HepG2 (cell line): Measurements from ENCODE around the gene NYAP2. TPM values are rescaled to one million over a fixed set of nuclear protein-coding genes. Genes with fewer than 3 reads are reported as not detected.

Experiments
- ATAC-seq: fragments of 200-7000 bp; cut with Tn5 transposase; 3 replicates; pipeline ENCODE4 v1.9.1; 2020; ENCODE audit warnings: mild to moderate bottlenecking, moderate library complexity
- BruUV-seq: library from RNA; stranded (reverse); fragments of 400-500 nt; replicated peaks from 2 replicates; lab custom pipeline; 2021; lab: Mats Ljungman, UMichigan
- CTCF ChIA-PET: fragments of 300-600 bp; formaldehyde crosslinking; extraction: SDS; loops from one replicate; lab custom pipeline; 2021; ENCODE audit warnings: low total read pairs, inconsistent platforms, low intra/inter-chr PET ratio; lab: Yijun Ruan, JAX
- POLR2A ChIA-PET: fragments of 350-600 bp; sonication (Branson Sonifier 250); formaldehyde crosslinking; loops from one replicate; lab custom pipeline; 2020; ENCODE audit warnings: antibody characterized with exemption, inconsistent platforms; lab: Yijun Ruan, JAX
- DNase-seq: peaks from one replicate; pipeline ENCODE4 v3.0.0-alpha.2; 2015; ENCODE audit warnings: low spot score
- FAIRE-seq: peaks from 3 replicates; lab custom pipeline; 2011; peaks lifted over from hg19 to GRCh38; lab: Jason Lieb, UNC
- H2AFZ ChIP-seq: one replicate; pipeline ENCODE4 v1.6.1; 2011; ENCODE audit warnings: low read length, inconsistent platforms
- H3K27ac ChIP-seq: fragments of 300-600 bp; 3 replicates; pipeline ENCODE4 v1.8.0; 2011; ENCODE audit warnings: mixed run types, mild to moderate bottlenecking, mixed read lengths, low read length, inconsistent platforms; ENCODE audit not compliant: insufficient read depth; ENCODE audit errors: extremely low read length
- H3K27me3 ChIP-seq, 2 experiments: fragments of 200-600 bp in 1 of 2; 2 replicates in 1 of 2; 3 replicates in 1 of 2; pipeline versions ENCODE4 v1.6.0 to v1.8.0; 2011; ENCODE audit warnings: low read length in 2 of 2, mild to moderate bottlenecking in 2 of 2, moderate library complexity in 2 of 2, inconsistent platforms in 1 of 2; ENCODE audit not compliant: insufficient read depth in 2 of 2, control insufficient read depth in 1 of 2
- H3K36me3 ChIP-seq, 2 experiments: fragments of 200-600 bp in 1 of 2; replicated peaks in 1 of 2; 2 replicates in 1 of 2; 3 replicates in 1 of 2; pipeline versions ENCODE4 v1.5.1 to v1.8.0; 2011; ENCODE audit warnings: low read length in 2 of 2, inconsistent platforms in 1 of 2; ENCODE audit not compliant: insufficient read depth in 2 of 2, control insufficient read depth in 1 of 2
- H3K4me1 ChIP-seq: 2 replicates; pipeline ENCODE4 v1.5.1; 2012; ENCODE audit warnings: low read length, inconsistent platforms; ENCODE audit not compliant: insufficient read depth
- H3K4me2 ChIP-seq: 2 replicates; pipeline ENCODE4 v1.6.0; 2011; ENCODE audit warnings: low read depth, low read length, inconsistent platforms
- H3K4me3 ChIP-seq, 3 experiments: fragments of 200-600 bp in 1 of 3; sonication (generic), shearing (Covaris generic) in 1 of 3; replicated peaks in 1 of 3; 2 replicates each; pipeline ENCODE4 v1.5.1; 2011 to 2016; ENCODE audit warnings: low read length in 3 of 3, inconsistent platforms in 2 of 3, low read depth in 2 of 3, mild to moderate bottlenecking in 2 of 3, control low read depth in 1 of 3, mixed read lengths in 1 of 3; ENCODE audit not compliant: insufficient read depth in 1 of 3
- H3K79me2 ChIP-seq: one replicate; pipeline ENCODE4 v1.6.1; 2011; ENCODE audit warnings: low read length, inconsistent platforms; ENCODE audit not compliant: insufficient read depth
- H3K9ac ChIP-seq: 2 replicates; pipeline ENCODE4 v1.6.0; 2011; ENCODE audit warnings: mild to moderate bottlenecking, low read depth, low read length, inconsistent platforms; ENCODE audit not compliant: insufficient read depth
- H3K9me3 ChIP-seq: 2 replicates; pipeline ENCODE4 v1.5.1; 2012; ENCODE audit warnings: mild to moderate bottlenecking, low read length
- H4K20me1 ChIP-seq: 2 replicates; pipeline ENCODE4 v1.6.0; 2011; ENCODE audit warnings: inconsistent platforms, mild to moderate bottlenecking, low read length, moderate library complexity; ENCODE audit not compliant: insufficient read depth
- AKAP8 ChIP-seq: sonication (generic); formaldehyde crosslinking; IDR thresholded peaks from 2 replicates; pipeline ENCODE4 v1.5.1; 2020; ENCODE audit warnings: mild to moderate bottlenecking, missing genetic modification reagents
- FOSL1 ChIP-seq: sonication (generic); formaldehyde crosslinking; IDR thresholded peaks from 2 replicates; pipeline ENCODE4 v1.9.0; 2021; ENCODE audit warnings: missing genetic modification reagents, borderline replicate concordance
- FOXC1 ChIP-seq: sonication (generic); formaldehyde crosslinking; IDR thresholded peaks from 2 replicates; pipeline ENCODE4 v1.8.0; 2022; ENCODE audit warnings: mild to moderate bottlenecking, missing genetic modification reagents, borderline replicate concordance
- FOXP4 ChIP-seq: sonication (generic); formaldehyde crosslinking; IDR thresholded peaks from 2 replicates; pipeline ENCODE4 v1.4.0; 2020; ENCODE audit warnings: missing genetic modification reagents
- IRX3 ChIP-seq: sonication (generic); formaldehyde crosslinking; IDR thresholded peaks from 2 replicates; pipeline ENCODE4 v1.8.1; 2023; ENCODE audit warnings: mild to moderate bottlenecking, low read depth, missing genetic modification reagents, borderline replicate concordance
- NFIC ChIP-seq: IDR thresholded peaks from 2 replicates; pipeline ENCODE4 v1.6.1; 2012; ENCODE audit warnings: mild to moderate bottlenecking, low read length, inconsistent platforms
- REPIN1 ChIP-seq: sonication (generic); formaldehyde crosslinking; IDR thresholded peaks from 2 replicates; pipeline ENCODE4 v1.8.0; 2022; ENCODE audit warnings: missing genetic modification reagents, low read depth, mild to moderate bottlenecking, borderline replicate concordance
- SMC3 ChIP-seq: IDR thresholded peaks from 2 replicates; pipeline ENCODE4 v1.6.1; 2011; ENCODE audit warnings: low read length, improper control_type of control experiment
- SP5 ChIP-seq: IDR thresholded peaks from 2 replicates; pipeline ENCODE4 v1.6.1; 2016; ENCODE audit warnings: low read depth, borderline replicate concordance
- ZFP1 ChIP-seq: IDR thresholded peaks from 2 replicates; pipeline ENCODE4 v1.6.1; 2016
- ZNF232 ChIP-seq: sonication (generic); formaldehyde crosslinking; IDR thresholded peaks from 2 replicates; pipeline ENCODE4 v1.4.0; 2020; ENCODE audit warnings: missing genetic modification reagents, borderline replicate concordance
- ZNF296 ChIP-seq: sonication (generic); formaldehyde crosslinking; conservative IDR thresholded peaks from 2 replicates; pipeline ENCODE4 v1.5.0; 2020; ENCODE audit warnings: mild to moderate bottlenecking, missing genetic modification reagents
- ZNF343 ChIP-seq: sonication (generic); formaldehyde crosslinking; IDR thresholded peaks from 2 replicates; pipeline ENCODE4 v1.4.0; 2020; ENCODE audit warnings: mild to moderate bottlenecking, missing genetic modification reagents
- ZNF615 ChIP-seq: sonication (generic); formaldehyde crosslinking; IDR thresholded peaks from 2 replicates; pipeline ENCODE4 v1.5.0; 2020; ENCODE audit warnings: mild to moderate bottlenecking, missing genetic modification reagents, borderline replicate concordance
- ZNF639 ChIP-seq: conservative IDR thresholded peaks from 2 replicates; pipeline ENCODE4 v1.6.1; 2018; ENCODE audit warnings: missing genetic modification reagents
- ZSCAN21 ChIP-seq: sonication (generic); formaldehyde crosslinking; IDR thresholded peaks from 2 replicates; pipeline ENCODE4 v1.8.0; 2022; ENCODE audit warnings: mild to moderate bottlenecking, missing genetic modification reagents, moderate library complexity, borderline replicate concordance
- WGBS: methylation state at CpG from one replicate; pipeline ENCODE4 v1.1.6; 2017; ENCODE audit warnings: low lambda C conversion rate; 5-methylcytosine and 5-hydroxymethylcytosine counted together
- in situ Hi-C: cut with HindIII; loops from 2 replicates; pipeline ENCODE4 v1.10.0; 2017; ENCODE audit warnings: low pct_unique_long_range_greater_than_20kb; ENCODE audit not compliant: extremely low pct_ligation_motif_present
- intact Hi-C: fragments of 100-400 bp; cut with micrococcal nuclease; formaldehyde crosslinking; loops from one replicate; pipeline ENCODE4 v1.10.0; 2022; ENCODE audit not compliant: unreplicated experiment
- polyA plus RNA-seq, 8 experiments: library from polyadenylated mRNA; depleted of rRNA in 3 of 8; stranded (reverse) in 7 of 8; unstranded in 1 of 8; fragments of >200 nt; fragmentation: Illumina TruSeq in 4 of 8; extraction: Trizol in 4 of 8; gene quantifications; 2 replicates each; pipeline versions ENCODE4 v1.2.1 to v1.2.3, GENCODE V29; 2011 to 2016; ENCODE audit warnings: low read depth in 4 of 8, missing spikeins in 1 of 8, mixed read lengths in 1 of 8; ENCODE audit not compliant: insufficient read depth in 1 of 8
- total RNA-seq, 5 experiments: library from RNA; depleted of rRNA; stranded (reverse); fragments of >200 nt; fragmentation: Illumina TruSeq; extraction: Trizol; gene quantifications; 2 replicates each; pipeline ENCODE4 v1.2.3, GENCODE V29; 2016; ENCODE audit warnings: low read depth in 1 of 5

Gene NYAP2
- total and polyA plus RNA-seq, 2 of the 13 experiments (the other 11 are each of a cell fraction or from before 2014, with no cell fraction given): not detected

GRCh38 chr2:225573603-225574002, 174.1 kb downstream of the NYAP2 start:
- no peaks in the 10 kb centered on the region for H3K79me2 ChIP-seq
- ChIA-PET POLR2A (no interaction called here), CTCF (no interaction called here)
- H2AFZ ChIP-seq: no peak overlapping the region
- no peak overlapping the region for H3K4me3 ChIP-seq
- no peak for ATAC-seq
- H3K9me3 ChIP-seq: peaks cover 17% of the 10 kb centered on the region
- intact Hi-C loops: no loop called here
- no peak overlapping the region for H3K9ac ChIP-seq
- no peaks in the 10 kb centered on the region for H3K27me3 ChIP-seq
- BruUV-seq: no TSS peak
- no peaks in the 10 kb centered on the region for H3K36me3 ChIP-seq
- in situ Hi-C loops: no loop called here
- 18% methylated on average over 3 of the region's 3 CpGs for WGBS
- FAIRE-seq: no peak
- H3K4me2 ChIP-seq: no peak overlapping the region
- no peaks in the 10 kb centered on the region for H4K20me1 ChIP-seq
- no peaks in the 10 kb centered on the region for H3K4me1 ChIP-seq
- no peak overlapping the region for H3K27ac ChIP-seq
- TF ChIP-seq ZFP1 (CRISPR knock-in tag): no peak
- TF ChIP-seq ZNF343: no peak
- no peak for TF ChIP-seq ZNF639 (CRISPR knock-in tag)
- no peak for TF ChIP-seq ZNF296 (CRISPR knock-in tag)
- no peak for TF ChIP-seq REPIN1 (CRISPR knock-in tag)
- no peak for TF ChIP-seq ZSCAN21 (CRISPR knock-in tag)
- no peak for TF ChIP-seq ZNF615 (CRISPR knock-in tag)
- no peak for TF ChIP-seq ZNF232 (CRISPR knock-in tag)
- no peak for TF ChIP-seq SMC3
- no peak for TF ChIP-seq FOXP4
- no peak for TF ChIP-seq SP5
- TF ChIP-seq IRX3: no peak
- TF ChIP-seq FOXC1: no peak
- no peak for TF ChIP-seq NFIC
- TF ChIP-seq AKAP8 (CRISPR knock-in tag): no peak
- TF ChIP-seq FOSL1: no peak
- DNase-seq: no peak
